DOHH2 (cell line): ENCODE results near the gene CD79A.

Experiments
- H3F3A ChIP-seq: fragments of 200-600 bp; sonication (generic), shearing (Covaris generic); 2 replicates; pipeline ENCODE4 v1.6.0; 2016; ENCODE audit warnings: antibody characterized with exemption, mild to moderate bottlenecking; ENCODE audit not compliant: control insufficient read depth, insufficient read depth
- H3K27ac ChIP-seq: fragments of 200-600 bp; sonication (generic); 2 replicates; pipeline ENCODE4 v1.5.1; 2014; ENCODE audit warnings: low read depth, mild to moderate bottlenecking, low read length, moderate library complexity
- H3K27me3 ChIP-seq: fragments of 200-600 bp; sonication (generic); 2 replicates; pipeline ENCODE4 v1.6.1; 2014; ENCODE audit warnings: mild to moderate bottlenecking, low read length, mixed read lengths; ENCODE audit not compliant: control insufficient read depth
- H3K36me3 ChIP-seq: fragments of 200-600 bp; sonication (generic); 2 replicates; pipeline ENCODE4 v1.6.1; 2014; ENCODE audit warnings: mild to moderate bottlenecking, low read length, moderate library complexity, mixed read lengths; ENCODE audit not compliant: control insufficient read depth
- H3K4me1 ChIP-seq: fragments of 200-600 bp; sonication (generic); 2 replicates; pipeline ENCODE4 v1.6.1; 2014; ENCODE audit warnings: mild to moderate bottlenecking, low read length, mixed read lengths; ENCODE audit not compliant: control insufficient read depth
- H3K4me2 ChIP-seq: fragments of 200-600 bp; sonication (generic); 2 replicates; pipeline ENCODE4 v1.6.0; 2014; ENCODE audit warnings: mild to moderate bottlenecking, low read length, moderate library complexity
- H3K4me3 ChIP-seq: fragments of 200-600 bp; sonication (generic); 2 replicates; pipeline ENCODE4 v1.5.1; 2014; ENCODE audit warnings: mild to moderate bottlenecking, low read length, mixed read lengths
- H3K79me2 ChIP-seq: fragments of 200-600 bp; sonication (generic); 2 replicates; pipeline ENCODE4 v1.6.1; 2014; ENCODE audit warnings: mild to moderate bottlenecking, low read length, mixed read lengths; ENCODE audit not compliant: control insufficient read depth
- H3K9me2 ChIP-seq: fragments of 200-600 bp; sonication (generic); replicated peaks from 2 replicates; pipeline ENCODE4 v1.6.1; 2014; ENCODE audit warnings: mild to moderate bottlenecking, low read length, mixed read lengths; ENCODE audit not compliant: control insufficient read depth
- H3K9me3 ChIP-seq: fragments of 200-600 bp; sonication (generic); 2 replicates; pipeline ENCODE4 v1.6.1; 2014; ENCODE audit warnings: antibody characterized with exemption, low read length, mixed read lengths; ENCODE audit not compliant: control insufficient read depth, insufficient read depth
- H4K20me1 ChIP-seq: fragments of 200-600 bp; sonication (generic); 2 replicates; pipeline ENCODE4 v1.6.0; 2014; ENCODE audit warnings: low read depth, mild to moderate bottlenecking, antibody characterized with exemption, low read length, moderate library complexity; ENCODE audit not compliant: control insufficient read depth, insufficient read depth
- EZH2phosphoT487 ChIP-seq: fragments of 200-600 bp; sonication (generic); IDR thresholded peaks from 2 replicates; pipeline ENCODE4 v1.6.1; 2017; ENCODE audit warnings: borderline replicate concordance, mild to moderate bottlenecking, antibody characterized with exemption, low read length, moderate library complexity, mixed read lengths
- TF ChIP-seq, protein P1 (sequence below): fragments of 200-600 bp; sonication (generic); IDR thresholded peaks from one replicate; pipeline ENCODE4 v1.5.1; 2014; ENCODE audit warnings: antibody characterized with exemption, mild to moderate bottlenecking, low read depth, low read length; ENCODE audit not compliant: poor library complexity, severe bottlenecking

Gene CD79A

DNA sequence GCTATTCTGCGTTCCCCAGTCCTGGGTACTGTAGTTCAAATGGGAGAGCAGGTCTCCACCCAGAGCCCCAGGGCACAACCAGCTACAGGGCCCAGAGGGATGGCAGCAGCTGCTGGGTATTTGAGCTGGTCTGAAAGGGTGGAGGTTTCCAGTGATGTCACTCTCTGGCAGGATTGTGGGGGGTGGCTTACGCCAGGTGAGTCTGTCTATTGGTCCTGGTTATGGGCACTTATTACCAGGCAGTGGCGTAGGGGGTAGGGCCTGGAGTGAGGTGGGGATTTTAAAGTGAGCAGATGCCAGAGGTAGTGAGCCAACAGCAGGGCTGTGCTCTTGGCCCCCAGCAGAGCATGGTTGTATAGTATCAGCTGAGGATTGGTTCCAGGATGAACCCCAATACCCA is 10.8 kb upstream of the CD79A start:
- peak overlapping the region; percentile 59 for H3K4me2 ChIP-seq
- peak overlapping the region; percentile 99 for H3K27ac ChIP-seq
- peaks cover 98% of the 10 kb centered on the region for H3K4me1 ChIP-seq

DNA sequence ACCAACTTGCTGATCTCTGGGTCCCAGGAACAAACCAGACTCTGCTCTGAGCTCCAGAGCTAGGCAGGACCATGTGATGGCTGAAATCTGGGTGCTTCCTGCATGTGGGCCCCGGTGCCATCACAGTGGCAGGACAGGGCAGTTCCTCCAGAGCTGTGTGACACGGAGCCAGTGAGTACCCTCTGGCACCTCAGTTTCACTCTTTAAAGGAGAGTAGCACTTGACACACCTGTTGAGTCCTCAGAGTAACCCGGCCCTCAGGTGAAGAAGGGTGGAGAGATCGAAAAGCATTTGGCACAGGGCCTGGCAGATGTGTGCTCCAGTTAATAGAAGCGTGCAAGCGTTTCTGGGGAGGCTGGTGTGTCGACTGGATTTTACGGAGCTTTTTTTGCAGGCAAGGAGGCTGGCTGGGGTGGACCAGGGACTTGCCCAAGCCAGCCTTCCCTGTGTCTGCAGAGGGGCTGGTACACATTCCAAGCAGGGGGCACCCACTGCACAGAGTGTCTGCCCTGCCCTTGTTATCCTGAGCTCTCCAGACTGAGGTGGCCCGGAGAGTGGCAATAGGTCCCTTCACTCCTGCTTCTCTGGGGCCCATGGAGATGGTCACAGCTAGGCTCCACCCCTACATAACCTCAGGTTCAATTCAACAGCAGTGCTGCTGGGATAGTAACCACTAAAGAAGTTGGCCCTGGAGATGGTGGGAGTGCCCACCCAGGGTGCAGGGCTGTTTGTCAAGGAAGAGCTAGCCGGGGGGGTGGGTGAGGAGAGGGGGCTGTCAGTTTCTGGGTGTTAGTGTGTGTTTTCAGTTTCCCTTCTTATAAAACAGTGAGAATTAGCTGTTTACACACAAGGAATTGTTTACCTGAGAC is 8.7 kb upstream of the CD79A start:
- Histone ChIP-seq H3K27ac (peak overlapping the region; percentile 99), H3K4me2 (peak overlapping the region; percentile 59), H3K79me2 (peaks cover 55% of the 10 kb centered on the region), H3K9me3 (no peaks in the 10 kb centered on the region), H3K9me2 (no peaks in the 10 kb centered on the region), H3K4me1 (peaks cover 98% of the 10 kb centered on the region), H3K27me3 (no peaks in the 10 kb centered on the region), H3K4me3 (peak overlapping the region; percentile 29), H3K36me3 (peaks cover 94% of the 10 kb centered on the region), H4K20me1 (peaks cover 16% of the 10 kb centered on the region; the same call in 1 of the 2 replicates), H3F3A (peaks cover 91% of the 10 kb centered on the region)
- TF ChIP-seq, protein P1, sequence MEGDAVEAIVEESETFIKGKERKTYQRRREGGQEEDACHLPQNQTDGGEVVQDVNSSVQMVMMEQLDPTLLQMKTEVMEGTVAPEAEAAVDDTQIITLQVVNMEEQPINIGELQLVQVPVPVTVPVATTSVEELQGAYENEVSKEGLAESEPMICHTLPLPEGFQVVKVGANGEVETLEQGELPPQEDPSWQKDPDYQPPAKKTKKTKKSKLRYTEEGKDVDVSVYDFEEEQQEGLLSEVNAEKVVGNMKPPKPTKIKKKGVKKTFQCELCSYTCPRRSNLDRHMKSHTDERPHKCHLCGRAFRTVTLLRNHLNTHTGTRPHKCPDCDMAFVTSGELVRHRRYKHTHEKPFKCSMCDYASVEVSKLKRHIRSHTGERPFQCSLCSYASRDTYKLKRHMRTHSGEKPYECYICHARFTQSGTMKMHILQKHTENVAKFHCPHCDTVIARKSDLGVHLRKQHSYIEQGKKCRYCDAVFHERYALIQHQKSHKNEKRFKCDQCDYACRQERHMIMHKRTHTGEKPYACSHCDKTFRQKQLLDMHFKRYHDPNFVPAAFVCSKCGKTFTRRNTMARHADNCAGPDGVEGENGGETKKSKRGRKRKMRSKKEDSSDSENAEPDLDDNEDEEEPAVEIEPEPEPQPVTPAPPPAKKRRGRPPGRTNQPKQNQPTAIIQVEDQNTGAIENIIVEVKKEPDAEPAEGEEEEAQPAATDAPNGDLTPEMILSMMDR = no peak
- no peak for TF ChIP-seq EZH2phosphoT487

More for the DNA sequence above, 10.8 kb upstream of the CD79A start:
- Histone ChIP-seq H3K9me3 (no peaks in the 10 kb centered on the region), H3K27me3 (no peaks in the 10 kb centered on the region), H3F3A (peaks cover 90% of the 10 kb centered on the region), H3K36me3 (peaks cover 96% of the 10 kb centered on the region), H3K4me3 (peak overlapping the region; percentile 39), H3K79me2 (peaks cover 76% of the 10 kb centered on the region), H4K20me1 (peaks cover 37% of the 10 kb centered on the region), H3K9me2 (no peaks in the 10 kb centered on the region)
- no peak for TF ChIP-seq EZH2phosphoT487
- TF ChIP-seq, protein P1 = no peak

DNA sequence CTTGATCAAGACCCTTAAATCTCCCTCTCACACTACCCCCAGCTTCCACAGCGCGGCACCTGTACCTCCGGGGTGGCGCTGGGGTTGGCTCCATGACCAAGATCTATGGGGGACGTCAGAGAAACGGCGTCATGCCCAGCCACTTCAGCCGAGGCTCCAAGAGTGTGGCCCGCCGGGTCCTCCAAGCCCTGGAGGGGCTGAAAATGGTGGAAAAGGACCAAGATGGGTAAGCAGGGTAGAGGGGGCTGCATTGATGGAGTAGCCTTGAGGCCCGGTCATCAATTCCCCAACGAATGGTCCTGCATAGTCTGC is 8.1 kb upstream of the CD79A start:
- no peaks in the 10 kb centered on the region for H3K27me3 ChIP-seq
- H3K9me2 ChIP-seq = no peaks in the 10 kb centered on the region
- peak overlapping the region; percentile 99 for H3K27ac ChIP-seq
- peaks cover 14% of the 10 kb centered on the region; the same call in 1 of the 2 replicates for H4K20me1 ChIP-seq
- peaks cover 98% of the 10 kb centered on the region for H3K4me1 ChIP-seq
- peaks cover 87% of the 10 kb centered on the region for H3F3A ChIP-seq
- peak overlapping the region; percentile 29; the same call in 1 of the 2 replicates for H3K4me3 ChIP-seq
- H3K79me2 ChIP-seq = peaks cover 50% of the 10 kb centered on the region
- H3K4me2 ChIP-seq = peak overlapping the region; percentile 59
- TF ChIP-seq EZH2phosphoT487 = no peak
- TF ChIP-seq, protein P1 = no peak
- H3K9me3 ChIP-seq = no peaks in the 10 kb centered on the region
- H3K36me3 ChIP-seq = peaks cover 89% of the 10 kb centered on the region
